NOMO-1 treated with DMSO at 0.1 percent for 48 hours (cell line): ENCODE results near the gene RPP25L.

Experiments
- DNase-seq: peaks from one replicate; lab custom pipeline; 2025; ENCODE audit not compliant: unreplicated experiment; lab: John Stamatoyannopoulos, UW

The RPP25L gene

DNA sequence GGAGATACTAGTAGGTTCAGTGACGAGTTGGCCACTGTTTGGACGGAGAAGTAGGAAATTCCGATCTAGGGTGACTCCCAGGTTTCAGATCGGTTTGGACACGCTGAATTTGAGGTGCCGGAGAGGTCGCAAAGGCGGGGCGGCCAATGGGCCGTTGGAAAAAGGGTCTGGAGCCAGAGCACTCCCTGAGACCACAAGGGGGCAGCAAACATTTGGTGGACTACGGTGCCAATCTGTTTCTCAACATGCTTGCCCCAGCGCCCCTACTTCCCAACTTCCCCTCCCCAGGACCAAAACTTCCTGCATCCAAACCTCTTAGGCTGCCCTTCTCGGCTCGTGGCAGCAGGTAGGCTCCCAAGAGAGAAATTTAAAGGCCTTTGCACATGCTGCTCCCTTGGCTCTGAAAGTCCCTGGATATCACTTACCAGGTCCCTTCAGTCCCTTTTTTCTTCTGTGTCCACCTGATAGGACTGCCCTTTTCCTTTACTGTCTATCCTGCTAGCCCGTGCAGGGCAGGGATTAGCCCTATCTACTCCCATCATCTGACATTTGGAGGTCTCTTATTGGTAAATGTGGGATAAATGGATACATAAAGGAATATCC lies 992 bp upstream of the RPP25L start:
- DNase-seq, result peak; percentile 82

DNA sequence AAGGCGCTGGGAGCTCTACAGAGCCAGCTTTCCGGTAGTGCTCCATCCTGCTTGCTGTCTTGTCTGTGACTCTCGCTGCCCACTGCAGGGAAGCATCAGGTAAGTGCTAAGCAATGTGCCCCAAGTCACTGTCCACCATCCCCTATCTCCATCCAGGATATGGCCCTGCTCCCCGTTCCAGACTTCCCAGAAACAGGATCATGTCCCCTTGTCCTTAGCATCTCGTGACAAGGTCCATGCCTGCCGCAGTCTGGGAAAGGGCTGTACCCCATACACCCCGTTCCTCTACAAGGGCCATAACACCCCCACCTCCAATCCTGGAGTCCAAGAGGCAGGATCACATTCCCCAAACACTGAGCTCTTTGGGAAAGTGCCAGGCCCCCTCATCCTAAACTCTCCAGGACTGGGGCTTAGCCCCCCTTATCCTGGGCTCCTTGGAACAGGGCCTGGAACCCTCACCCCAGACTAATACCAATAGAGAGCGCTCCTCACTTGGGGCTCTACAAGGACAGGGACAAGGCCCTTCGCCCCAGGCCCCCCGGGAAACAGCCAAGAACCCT lies 566 bp downstream of the RPP25L start:
- no peak for DNase-seq

GRCh38 chr9:34610434-34611206 lies 1.3 kb downstream of the RPP25L start:
- no peak for DNase-seq

DNA sequence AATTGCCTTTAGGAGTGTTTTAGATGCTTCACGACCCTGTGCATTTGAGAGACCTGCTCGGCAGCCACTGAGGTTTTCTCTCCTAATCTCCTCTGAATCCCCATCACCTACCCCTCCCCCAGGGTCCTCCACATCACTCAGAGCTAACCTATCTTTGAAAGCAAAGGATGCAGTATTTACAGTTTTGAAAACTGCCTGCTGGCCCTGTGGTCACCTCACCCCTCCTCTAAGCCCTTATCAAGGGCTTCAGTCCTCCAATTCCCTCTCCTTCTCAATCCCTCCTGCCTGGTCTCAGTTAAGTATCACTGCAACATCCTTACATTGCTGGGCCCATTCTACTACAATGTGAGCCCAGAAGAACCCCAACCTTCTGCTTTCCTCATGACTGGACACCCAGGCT lies 4.6 kb downstream of the RPP25L start:
- no peak for DNase-seq

DNA sequence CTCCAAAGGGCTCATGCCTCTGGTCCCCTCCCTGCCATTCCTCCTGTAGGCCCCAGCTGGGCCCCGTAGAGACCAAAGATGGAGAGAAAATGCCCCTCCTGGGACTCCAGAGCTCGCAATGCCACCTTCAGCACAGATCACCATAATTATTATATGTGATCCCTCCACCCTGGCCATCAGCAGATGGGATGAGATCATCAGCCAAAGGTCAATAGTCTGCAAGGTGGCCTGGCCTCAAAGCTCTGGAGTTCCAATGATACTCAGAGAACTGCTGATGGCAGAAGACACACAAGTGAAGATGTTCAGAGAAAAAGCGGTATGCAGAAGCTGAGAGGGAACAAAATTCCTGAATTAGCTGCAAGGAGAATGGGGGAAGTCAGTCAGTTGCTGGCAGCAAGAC lies 5.0 kb downstream of the RPP25L start:
- no peak for DNase-seq

- DNase-seq, result no peak
Measured at GRCh38 chr9:34606190-34606589, 5.7 kb downstream of the RPP25L start.

DNA sequence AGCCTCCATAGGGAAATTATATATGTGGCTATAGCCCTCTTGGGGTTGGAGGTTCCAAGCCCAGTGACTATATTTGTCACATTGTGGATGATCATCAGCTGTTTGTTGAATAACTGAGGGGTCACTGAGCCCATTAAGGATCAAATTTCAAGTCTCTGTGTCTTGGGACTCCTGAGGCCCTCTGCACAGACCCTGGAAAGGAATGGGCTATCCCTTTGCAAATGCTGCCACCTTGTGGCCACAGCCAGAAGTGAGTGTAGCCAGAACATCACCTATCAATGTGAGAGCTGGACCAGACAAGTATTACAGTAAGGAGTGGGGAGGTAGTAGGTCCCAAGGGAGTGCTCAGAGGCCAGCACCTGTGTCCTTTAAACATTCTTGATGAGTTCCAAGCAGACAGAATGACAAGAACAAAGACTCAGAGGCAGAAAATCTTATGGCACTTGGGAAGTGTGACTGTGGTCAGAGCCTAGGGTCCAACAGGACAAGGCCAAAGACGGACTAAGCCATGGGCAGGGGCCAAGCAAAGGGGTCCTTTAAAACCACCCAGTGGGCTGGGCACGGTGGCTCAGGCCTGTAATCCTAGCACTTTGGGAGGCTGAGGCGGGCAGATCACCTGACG lies 8.2 kb downstream of the RPP25L start:
- peak; percentile 75 for DNase-seq

GRCh38 chr9:34601937-34602573 lies 9.8 kb downstream of the RPP25L start:
- no peak for DNase-seq

DNA sequence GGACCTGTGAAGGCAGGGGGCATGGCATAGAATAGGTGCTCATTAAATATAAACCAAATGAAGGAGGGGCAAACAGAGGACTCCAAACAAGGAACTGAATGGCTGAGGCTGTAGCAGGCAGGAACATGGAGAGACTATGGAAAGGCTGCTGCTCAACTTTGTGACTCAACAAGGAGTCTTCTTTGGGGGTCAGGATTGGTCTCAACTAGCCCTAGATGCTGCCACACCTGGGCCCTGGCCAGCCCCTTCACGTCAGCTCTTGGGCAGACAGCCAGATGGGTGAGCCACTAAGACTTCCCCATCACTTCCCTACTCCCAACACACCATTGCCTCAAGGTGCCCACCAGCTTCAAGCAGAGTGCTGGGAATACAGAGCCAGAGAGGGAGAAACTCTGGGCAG lies 11.0 kb downstream of the RPP25L start:
- DNase-seq, result no peak

- no peak for DNase-seq
Measured at GRCh38 chr9:34599546-34599945, 12.4 kb downstream of the RPP25L start.

GRCh38 chr9:34594177-34594576 lies 17.7 kb downstream of the RPP25L start:
- DNase-seq, result no peak

DNA sequence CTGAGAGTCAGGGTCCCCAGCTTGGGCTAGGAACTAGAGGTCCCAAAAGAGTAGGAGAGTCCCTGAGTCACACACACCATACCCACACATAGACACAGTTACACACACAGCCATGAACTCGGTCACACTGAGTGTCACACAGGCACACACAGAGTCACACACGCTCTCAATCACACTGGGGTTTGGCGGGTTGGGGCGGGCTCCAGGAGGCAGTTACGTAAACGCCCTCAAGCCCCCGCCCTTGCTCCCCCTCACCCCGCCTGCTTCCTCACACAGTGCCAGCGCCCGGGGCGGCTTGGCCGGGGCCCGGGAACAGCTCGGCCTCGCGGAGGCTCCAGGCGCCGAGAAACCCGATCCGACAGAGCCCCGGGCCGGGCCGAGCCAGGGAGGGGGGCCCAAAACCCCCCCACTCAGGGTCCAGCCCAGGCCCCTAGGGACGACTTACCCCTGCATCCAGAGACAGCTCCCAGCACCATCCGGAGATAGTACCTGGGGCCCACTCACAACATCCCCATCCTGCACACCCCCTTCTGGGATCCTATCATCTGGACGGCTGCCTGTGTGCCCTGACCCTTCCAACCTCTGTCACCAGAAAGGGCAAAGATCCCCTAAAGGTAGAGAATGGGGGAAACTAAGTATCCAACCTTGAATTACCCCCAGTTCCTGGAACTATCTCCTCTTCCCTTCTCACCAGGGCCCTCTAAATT lies 18.8 kb downstream of the RPP25L start:
- no peak for DNase-seq

DNA sequence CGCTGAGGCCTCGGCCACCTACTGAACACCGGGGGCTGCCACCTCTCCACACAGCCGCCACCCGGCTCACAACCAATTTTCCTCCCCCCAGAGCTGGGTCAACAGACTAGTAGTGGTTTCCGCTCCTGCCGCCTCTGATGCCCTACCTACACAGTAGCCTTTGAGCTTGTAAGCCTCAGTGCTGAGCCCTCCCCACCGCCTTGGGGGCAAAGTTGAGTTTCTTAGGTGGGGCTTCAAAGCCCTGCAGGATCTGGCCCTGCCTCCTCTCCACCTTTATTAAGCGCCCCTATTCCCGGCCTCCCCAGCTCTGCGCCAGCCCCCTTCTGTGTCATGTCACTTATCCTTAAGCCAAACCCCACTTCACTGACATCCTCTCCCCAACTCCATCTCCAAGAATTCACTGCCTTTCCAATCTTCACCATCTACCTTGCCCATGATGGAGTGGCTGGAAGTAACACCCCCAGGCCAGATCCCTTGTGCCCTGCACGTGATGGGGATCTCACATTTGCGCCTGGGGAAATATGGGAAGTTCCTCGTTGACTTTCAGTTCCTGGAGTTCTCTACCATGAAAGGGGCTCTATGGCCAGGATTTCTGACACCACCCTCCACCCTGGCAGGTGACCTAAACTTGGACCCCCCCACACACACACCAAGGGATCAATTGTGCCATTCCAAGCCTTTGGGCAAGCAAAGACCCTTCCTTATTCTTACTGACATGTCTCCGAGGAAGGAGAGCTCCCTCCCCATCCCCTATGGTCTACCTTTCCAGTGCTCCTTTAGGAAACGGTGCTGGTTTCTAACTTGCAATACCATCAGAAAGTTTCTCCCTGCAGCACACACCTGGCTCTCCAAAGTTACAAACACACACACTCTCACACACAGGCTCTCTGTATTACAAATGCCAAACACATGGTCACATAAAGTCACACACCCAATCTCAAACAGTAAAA lies 19.7 kb downstream of the RPP25L start:
- DNase-seq, result peak; percentile 29

DNA sequence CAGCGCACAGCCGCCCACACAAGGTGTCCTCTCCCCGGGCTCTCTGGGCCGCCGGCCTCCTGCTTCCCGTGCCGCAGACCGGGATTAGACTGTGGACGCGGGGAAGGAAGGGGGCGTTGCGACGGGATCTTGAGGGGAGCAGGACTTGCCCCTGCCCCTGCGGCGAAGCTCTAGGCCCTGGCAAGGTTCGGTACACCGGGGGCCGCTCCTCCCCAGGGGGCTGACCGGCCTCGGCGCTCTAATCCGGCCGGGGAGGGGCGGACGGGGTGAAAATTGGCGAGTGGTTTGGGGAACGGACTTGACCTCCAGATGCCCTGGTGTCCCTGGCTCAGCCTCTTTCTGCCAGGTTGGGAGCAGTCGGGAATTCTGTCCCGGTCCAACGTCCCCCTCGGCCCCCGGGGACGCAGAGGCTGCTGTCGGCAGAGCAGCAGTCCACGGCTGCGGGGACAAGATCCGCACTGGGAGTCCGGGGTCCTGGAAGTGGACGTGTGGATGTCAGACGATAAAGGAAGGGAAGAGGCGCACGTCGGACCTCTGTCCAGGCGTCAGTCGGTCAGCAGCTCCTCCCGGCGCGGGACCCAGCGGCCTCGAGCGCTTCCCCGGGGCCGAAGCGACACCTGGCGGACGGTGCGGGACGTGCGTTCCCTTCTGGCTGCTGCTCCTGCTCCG lies 20.5 kb downstream of the RPP25L start:
- DNase-seq, result peak; percentile 64

- no peak for DNase-seq
Measured at GRCh38 chr9:34590381-34591247, 21.3 kb downstream of the RPP25L start.

DNA sequence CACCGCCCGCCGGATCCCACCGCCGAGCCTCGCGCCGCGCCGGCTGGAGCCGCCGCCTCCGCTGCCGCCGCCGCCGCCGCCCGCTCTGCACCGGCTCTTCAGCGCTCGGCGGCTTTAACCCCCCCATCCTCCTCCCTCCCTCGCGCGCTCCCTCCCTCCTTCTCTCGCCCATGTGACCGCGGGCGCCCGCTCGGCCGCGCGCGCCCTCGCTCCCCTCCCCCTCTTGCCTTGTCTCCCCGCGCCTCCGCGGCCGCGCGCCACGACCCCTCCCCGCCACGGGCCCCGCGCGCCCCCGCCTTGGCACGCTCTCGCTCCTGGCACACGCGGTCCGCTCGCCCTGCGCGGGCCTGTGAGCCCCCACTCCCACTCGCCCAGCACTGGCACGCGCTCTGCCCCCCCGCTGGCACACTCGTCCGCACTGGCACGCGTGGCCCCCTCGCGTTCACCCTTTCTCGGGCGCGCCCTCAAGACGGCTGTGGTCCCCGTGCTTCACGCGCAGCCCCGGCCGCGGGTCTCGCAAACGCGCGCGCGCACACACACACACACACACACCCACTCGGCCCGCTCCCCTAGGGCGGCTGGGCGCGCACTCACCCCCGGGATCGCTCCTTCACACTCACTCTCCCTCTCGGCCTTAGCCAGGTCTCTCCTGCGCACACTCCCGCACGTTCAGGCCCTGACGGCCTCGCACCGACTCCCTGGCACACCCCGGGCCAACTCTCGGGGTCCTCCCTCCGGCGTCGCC lies 22.1 kb downstream of the RPP25L start, which contains the start of gene CNTFR:
TSS of gene CNTFR (minus strand) at position 89 of the 745 bp plus-strand sequence. CDS start 20,743 bp downstream, outside the sequence.
- DNase-seq, result no peak
